Stimulated activated naive CD8-positive, alpha-beta T cell treated with anti-CD3 and anti-CD28 coated beads, Interleukin-15, Interleukin-2, amounts not matched to agents 100 U/mL and 50 U/mL, for 24 hours (primary cell): ENCODE results near the gene SURF2.

Experiments used
- ATAC-seq: fragments of 150-1000 bp; cut with Tn5 transposase; one replicate; pipeline ENCODE4 v1.10.0; 2021
- DNase-seq: peaks from one replicate; pipeline ENCODE4 v3.0.0; 2021

Gene SURF2

GRCh38 chr9:133354766-133355165, 1.6 kb upstream of the SURF2 start:
- ATAC-seq (no peak), DNase-seq (no peak)

- ATAC-seq (peak; percentile 11), DNase-seq (no peak)
Observed at GRCh38 chr9:133355881-133356357, 431 bp upstream of the SURF2 start.

GRCh38 chr9:133357656-133358055, 1.3 kb downstream of the SURF2 start:
- ATAC-seq: no peak

GRCh38 chr9:133359399-133360175, 3.2 kb downstream of the SURF2 start:
- no peak for ATAC-seq
- DNase-seq: no peak

More at GRCh38 chr9:133357656-133358055, 1.3 kb downstream of the SURF2 start:
- no peak for DNase-seq

- no peak for ATAC-seq
Observed at GRCh38 chr9:133360400-133361393, 4.3 kb downstream of the SURF2 start.

GRCh38 chr9:133361507-133362092, 5.2 kb downstream of the SURF2 start:
- ATAC-seq (no peak), DNase-seq (no peak)

More at GRCh38 chr9:133360400-133361393, 4.3 kb downstream of the SURF2 start:
- no peak for DNase-seq

GRCh38 chr9:133362359-133363044, 6.2 kb downstream of the SURF2 start:
- no peak for DNase-seq
- no peak for ATAC-seq

GRCh38 chr9:133366435-133366834, 10.1 kb downstream of the SURF2 start:
- DNase-seq: no peak
- ATAC-seq: no peak

- no peak for ATAC-seq
Observed at GRCh38 chr9:133367221-133367620, 10.9 kb downstream of the SURF2 start.

GRCh38 chr9:133367778-133368177, 11.4 kb downstream of the SURF2 start:
- ATAC-seq (no peak), DNase-seq (no peak)

More at GRCh38 chr9:133367221-133367620, 10.9 kb downstream of the SURF2 start:
- no peak for DNase-seq

- DNase-seq (no peak), ATAC-seq (no peak)
Observed at GRCh38 chr9:133368249-133368881, 12.0 kb downstream of the SURF2 start.

- no peak for DNase-seq
- no peak for ATAC-seq
Observed at GRCh38 chr9:133369422-133369821, 13.1 kb downstream of the SURF2 start.

- ATAC-seq (no peak), DNase-seq (no peak)
Observed at GRCh38 chr9:133369933-133370332, 13.6 kb downstream of the SURF2 start.

- ATAC-seq (no peak), DNase-seq (peak; percentile 46)
Observed at GRCh38 chr9:133370685-133371084, 14.3 kb downstream of the SURF2 start.

GRCh38 chr9:133371261-133371711, 14.9 kb downstream of the SURF2 start:
- DNase-seq (peak; percentile 78), ATAC-seq (peak; percentile 81)

- DNase-seq (no peak), ATAC-seq (no peak)
Observed at GRCh38 chr9:133372144-133372543, 15.8 kb downstream of the SURF2 start.

- ATAC-seq (peak; percentile 5), DNase-seq (no peak)
Observed at GRCh38 chr9:133374612-133375115, 18.3 kb downstream of the SURF2 start.

- DNase-seq: peak; percentile 49
- no peak for ATAC-seq
Observed at GRCh38 chr9:133375116-133375723, 18.9 kb downstream of the SURF2 start.

- peak; percentile 78 for ATAC-seq
- DNase-seq: peak; percentile 97
Observed at GRCh38 chr9:133375724-133376654, 19.6 kb downstream of the SURF2 start, which contains the start of the genes STKLD1 and SURF4. TSS of gene STKLD1 (plus strand) at chr9:133376366. CDS start at chr9:133376474, 108 bp downstream. TSS of gene SURF4 (minus strand) at chr9:133376060. CDS start at chr9:133375969, 91 bp downstream.
